C4-2B (cell line): Measurements from ENCODE around the gene TRAF5.

Experiments used
- H3K27ac ChIP-seq: fragments of 450-650 bp; 2 replicates; pipeline ENCODE4 v1.5.1; 2017
- ZFX ChIP-seq: fragments of 450-650 bp; IDR thresholded peaks from 2 replicates; pipeline ENCODE4 v1.6.1; 2017
- TF ChIP-seq, protein P1 (sequence below): fragments of 450-650 bp; conservative IDR thresholded peaks from 2 replicates; pipeline ENCODE4 v1.5.1; 2017; ENCODE audit warnings: mild to moderate bottlenecking

The TRAF5 gene

DNA sequence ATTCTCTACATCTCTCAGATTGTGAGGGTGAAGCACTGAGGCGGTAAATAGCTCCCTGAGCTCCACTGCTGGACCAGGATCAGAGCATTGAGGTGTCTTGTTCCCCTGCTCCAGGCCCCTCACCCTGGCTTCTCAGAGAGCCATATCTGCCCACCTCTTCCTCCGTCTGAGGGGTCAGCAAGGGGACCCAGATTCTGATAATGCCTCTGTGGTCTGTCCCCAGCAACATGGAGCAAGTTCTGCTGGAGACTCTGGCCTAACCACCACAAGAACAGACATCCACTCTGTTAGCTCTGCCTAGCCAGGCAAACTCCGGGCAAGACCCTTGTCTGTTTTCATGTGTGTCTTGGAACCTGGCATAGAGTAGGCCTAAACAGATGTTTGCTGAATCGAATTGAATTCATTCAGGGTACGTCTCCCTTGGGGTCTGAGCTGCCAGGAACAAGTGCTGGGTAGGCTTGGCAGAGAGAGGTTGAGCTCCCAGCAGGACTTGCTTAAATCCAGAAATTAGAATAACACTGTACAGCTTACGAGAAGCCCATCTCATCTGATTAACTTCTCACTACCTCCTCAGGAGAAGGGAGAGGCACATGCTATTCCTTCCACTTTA, 2.3 kb downstream of the TRAF5 start:
- TF ChIP-seq, protein P1, sequence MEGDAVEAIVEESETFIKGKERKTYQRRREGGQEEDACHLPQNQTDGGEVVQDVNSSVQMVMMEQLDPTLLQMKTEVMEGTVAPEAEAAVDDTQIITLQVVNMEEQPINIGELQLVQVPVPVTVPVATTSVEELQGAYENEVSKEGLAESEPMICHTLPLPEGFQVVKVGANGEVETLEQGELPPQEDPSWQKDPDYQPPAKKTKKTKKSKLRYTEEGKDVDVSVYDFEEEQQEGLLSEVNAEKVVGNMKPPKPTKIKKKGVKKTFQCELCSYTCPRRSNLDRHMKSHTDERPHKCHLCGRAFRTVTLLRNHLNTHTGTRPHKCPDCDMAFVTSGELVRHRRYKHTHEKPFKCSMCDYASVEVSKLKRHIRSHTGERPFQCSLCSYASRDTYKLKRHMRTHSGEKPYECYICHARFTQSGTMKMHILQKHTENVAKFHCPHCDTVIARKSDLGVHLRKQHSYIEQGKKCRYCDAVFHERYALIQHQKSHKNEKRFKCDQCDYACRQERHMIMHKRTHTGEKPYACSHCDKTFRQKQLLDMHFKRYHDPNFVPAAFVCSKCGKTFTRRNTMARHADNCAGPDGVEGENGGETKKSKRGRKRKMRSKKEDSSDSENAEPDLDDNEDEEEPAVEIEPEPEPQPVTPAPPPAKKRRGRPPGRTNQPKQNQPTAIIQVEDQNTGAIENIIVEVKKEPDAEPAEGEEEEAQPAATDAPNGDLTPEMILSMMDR: no peak
- TF ChIP-seq ZFX: no peak
- H3K27ac ChIP-seq: no peak overlapping the region

DNA sequence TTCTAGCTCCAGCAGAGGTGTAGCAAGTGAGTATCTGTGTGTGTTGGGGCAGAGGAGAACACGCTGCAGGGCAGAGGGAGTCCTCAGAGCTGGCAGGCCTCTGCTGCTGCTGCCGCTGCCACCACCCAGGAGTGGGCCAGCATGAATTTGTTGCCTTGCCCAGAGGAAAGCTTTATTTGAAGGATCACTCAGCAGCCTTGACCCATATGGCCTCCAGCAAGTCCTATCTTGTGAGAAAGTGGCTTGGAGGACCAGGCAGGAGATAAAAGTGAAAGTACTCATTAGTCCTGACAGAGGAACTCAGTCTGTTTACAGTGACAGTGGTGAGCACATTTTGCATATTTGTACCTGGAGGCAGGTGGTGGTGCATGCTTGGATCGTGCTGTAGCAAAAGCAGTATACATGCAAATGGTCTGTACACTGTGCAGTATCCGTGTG, 3.1 kb downstream of the TRAF5 start:
- H3K27ac ChIP-seq: no peak overlapping the region
- TF ChIP-seq ZFX: no peak
- TF ChIP-seq, protein P1: no peak

DNA sequence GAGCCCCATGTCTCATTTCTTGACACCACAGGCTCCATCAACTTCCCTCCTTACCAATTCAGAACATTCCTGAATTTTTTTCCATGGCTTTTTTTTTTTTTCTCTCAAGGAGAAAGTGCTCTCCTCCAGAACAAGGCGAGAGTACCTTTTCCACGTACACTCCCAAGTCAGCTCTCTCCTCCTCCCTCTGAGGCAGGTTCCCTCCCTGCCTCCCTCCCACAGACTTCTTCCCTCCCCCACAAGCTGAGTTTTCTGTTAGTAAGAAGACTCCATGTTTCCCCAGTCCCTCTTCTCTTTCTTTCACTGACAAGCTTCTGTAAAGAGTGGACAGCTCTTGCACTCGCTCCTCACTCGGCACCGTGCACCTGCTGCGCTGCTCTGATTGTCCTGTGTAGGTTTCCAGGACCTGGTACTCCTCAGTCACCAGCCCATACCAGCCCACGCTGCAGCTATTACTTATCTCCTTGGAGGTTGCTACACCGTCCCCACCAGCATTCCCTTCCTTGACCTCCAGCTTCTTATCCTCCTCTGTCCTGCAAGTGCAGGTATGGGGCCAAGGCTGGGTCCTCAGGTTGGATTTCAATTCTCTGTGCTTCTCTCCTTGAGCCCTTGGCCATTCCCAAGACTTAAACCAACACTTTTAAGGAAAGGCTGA, 3.8 kb downstream of the TRAF5 start:
- TF ChIP-seq ZFX: no peak
- TF ChIP-seq, protein P1: no peak
- H3K27ac ChIP-seq: no peak overlapping the region

DNA sequence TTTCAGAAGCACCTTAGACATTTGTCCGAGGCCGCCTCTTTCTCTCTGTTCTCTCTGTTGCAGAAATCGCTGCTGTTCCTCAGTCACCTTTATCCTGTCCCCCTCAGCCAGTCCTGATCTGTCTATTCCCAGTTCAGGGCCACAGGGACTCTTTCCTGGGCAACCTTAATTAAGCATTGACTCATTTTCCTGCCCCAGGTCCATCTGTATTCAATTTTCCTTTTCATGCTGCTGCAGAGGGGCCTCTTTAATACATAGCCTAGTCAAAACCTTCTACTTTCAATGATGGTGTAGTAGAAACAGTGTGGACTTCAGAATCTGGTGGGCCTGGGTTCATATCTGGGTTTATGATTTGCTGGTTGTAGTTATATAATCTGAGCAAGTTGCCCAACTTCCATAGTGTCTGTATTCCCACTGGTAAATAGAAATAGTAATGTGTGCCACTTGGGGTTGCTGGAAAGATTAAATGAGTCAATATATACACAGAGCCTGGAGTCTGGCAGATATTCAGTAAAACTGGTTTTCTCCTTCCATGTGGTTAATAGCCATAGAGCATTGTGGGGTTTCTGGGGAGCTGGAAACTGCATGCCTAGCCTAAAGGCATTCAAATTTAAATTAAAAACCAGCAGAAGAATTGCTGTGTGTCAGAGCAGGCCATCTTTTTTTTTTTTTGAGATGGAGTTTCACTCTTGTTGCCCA, 4.5 kb downstream of the TRAF5 start:
- TF ChIP-seq, protein P1: no peak
- TF ChIP-seq ZFX: no peak
- H3K27ac ChIP-seq: no peak overlapping the region

DNA sequence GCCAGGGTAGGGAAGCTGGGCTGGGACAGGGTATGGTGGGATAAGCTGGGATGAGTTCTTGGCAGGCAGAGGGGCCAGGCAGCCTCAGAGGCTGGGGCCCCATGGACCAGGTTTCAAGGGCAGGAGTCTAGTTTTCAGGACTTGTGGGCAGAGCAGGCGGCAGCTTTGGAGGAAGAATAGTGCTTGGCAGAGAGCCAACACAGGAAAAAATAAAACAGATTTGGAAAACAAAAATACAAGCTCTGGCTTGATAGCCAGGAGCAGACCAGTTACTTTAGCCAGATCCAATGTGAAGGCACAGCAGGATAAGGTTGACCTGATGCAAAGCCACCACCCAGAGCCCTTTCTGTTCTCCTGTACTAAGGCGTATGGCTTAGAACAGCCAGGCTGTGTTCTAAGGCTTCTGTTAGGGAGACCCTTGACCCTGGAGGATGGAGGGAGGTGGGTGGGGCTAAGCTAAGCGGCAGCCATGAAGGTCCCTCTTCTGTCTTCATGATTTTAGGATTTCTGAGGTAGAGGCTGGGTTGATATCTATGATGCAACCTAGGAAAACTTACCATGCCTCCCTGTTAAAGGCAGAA, 5.5 kb downstream of the TRAF5 start:
- TF ChIP-seq ZFX: no peak
- TF ChIP-seq, protein P1: no peak
- no peak overlapping the region for H3K27ac ChIP-seq

DNA sequence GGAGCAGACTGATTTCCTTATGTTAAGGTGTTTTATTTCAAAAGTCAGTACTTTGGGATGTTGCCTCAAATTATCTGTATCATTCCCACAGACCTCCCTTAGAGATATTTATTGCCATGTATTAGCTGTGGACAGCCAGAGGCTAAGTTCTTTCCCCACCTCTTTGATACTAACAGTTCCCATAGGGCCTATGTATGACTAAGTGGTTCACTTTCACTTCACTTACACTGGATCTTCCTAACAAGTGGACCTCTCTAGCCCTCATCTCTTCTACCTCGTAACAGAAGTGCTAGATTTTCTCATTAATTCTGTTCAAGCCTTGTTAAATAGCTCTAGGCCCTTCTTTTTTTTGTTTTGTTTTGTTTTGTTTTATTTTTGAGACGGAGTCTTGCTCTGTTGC, 6.2 kb downstream of the TRAF5 start:
- TF ChIP-seq ZFX: no peak
- TF ChIP-seq, protein P1: no peak
- no peak overlapping the region for H3K27ac ChIP-seq

DNA sequence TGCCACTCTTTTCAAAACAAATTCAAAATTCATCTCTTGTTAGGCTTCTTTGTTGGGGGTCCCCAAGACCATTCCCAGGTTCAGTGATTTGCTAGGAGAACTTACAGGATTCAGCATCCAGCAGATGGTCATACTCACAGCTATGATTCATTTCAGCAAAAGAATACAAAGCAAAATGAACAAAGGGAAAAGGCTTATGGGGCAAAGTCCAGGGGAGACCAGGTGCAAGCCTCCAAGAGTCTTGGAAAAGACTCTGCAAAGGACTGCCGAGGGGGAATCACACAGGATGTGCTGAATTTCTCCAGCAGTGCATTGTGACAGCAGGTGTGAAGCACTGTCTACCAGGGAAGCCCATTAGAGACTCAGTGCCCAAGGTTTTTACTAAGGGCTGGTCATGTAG, 7.3 kb downstream of the TRAF5 start:
- TF ChIP-seq, protein P1: no peak
- TF ChIP-seq ZFX: no peak

More for the DNA sequence above, 7.3 kb downstream of the TRAF5 start:
- no peak overlapping the region for H3K27ac ChIP-seq
